Nephron progenitor cell (in vitro differentiated cells): ENCODE measurements around the gene NCBP3.

Source experiments
- DNase-seq: peaks from one replicate; pipeline ENCODE4 v3.0.0; 2021
- H3K27ac Mint-ChIP-seq: 2 replicates; pipeline ENCODE4 v1.8.0; 2021; ENCODE audit warnings: mild to moderate bottlenecking, moderate library complexity, mixed read lengths
- H3K27me3 Mint-ChIP-seq: 2 replicates; pipeline ENCODE4 v1.8.0; 2021; ENCODE audit warnings: mild to moderate bottlenecking, low read depth, mixed read lengths; ENCODE audit not compliant: poor library complexity
- H3K36me3 Mint-ChIP-seq: 2 replicates; pipeline ENCODE4 v1.8.0; 2021; ENCODE audit warnings: low read depth, mixed read lengths
- H3K4me1 Mint-ChIP-seq: 2 replicates; pipeline ENCODE4 v1.8.0; 2021; ENCODE audit warnings: mixed read lengths
- H3K4me3 Mint-ChIP-seq: 2 replicates; pipeline ENCODE4 v1.8.0; 2021; ENCODE audit warnings: mild to moderate bottlenecking, moderate library complexity, mixed read lengths
- H3K9me3 Mint-ChIP-seq: 2 replicates; pipeline ENCODE4 v1.8.0; 2021; ENCODE audit warnings: mild to moderate bottlenecking, moderate library complexity, mixed read lengths
- CTCF ChIP-seq: fragments of 200-600 bp; sonication (generic); IDR thresholded peaks from 2 replicates; pipeline ENCODE4 v1.5.0; 2021; ENCODE audit warnings: antibody characterized with exemption

The NCBP3 gene

GRCh38 chr17:3759597-3760216 lies 86.3 kb downstream of the NCBP3 start:
- peaks cover 10% of the 10 kb centered on the region for H3K9me3 Mint-ChIP-seq
- TF ChIP-seq CTCF: no peak

GRCh38 chr17:3755335-3756030 lies 90.6 kb downstream of the NCBP3 start:
- Mint-ChIP-seq H3K27ac (no peak overlapping the region), H3K9me3 (peaks cover 10% of the 10 kb centered on the region), H3K4me1 (peaks cover 7% of the 10 kb centered on the region), H3K36me3 (no peaks in the 10 kb centered on the region), H3K27me3 (peaks cover 31% of the 10 kb centered on the region), H3K4me3 (peak overlapping the region; percentile 64)
- no peak for TF ChIP-seq CTCF
- no peak for DNase-seq

More at GRCh38 chr17:3759597-3760216, 86.3 kb downstream of the NCBP3 start:
- H3K27me3 Mint-ChIP-seq: peaks cover 29% of the 10 kb centered on the region
- H3K27ac Mint-ChIP-seq: no peak overlapping the region
- H3K4me3 Mint-ChIP-seq: no peak overlapping the region
- H3K4me1 Mint-ChIP-seq: no peaks in the 10 kb centered on the region
- no peak for DNase-seq
- no peaks in the 10 kb centered on the region for H3K36me3 Mint-ChIP-seq

GRCh38 chr17:3754458-3755334 lies 91.3 kb downstream of the NCBP3 start:
- Mint-ChIP-seq H3K9me3 (peaks cover 6% of the 10 kb centered on the region), H3K36me3 (no peaks in the 10 kb centered on the region), H3K27me3 (peaks cover 31% of the 10 kb centered on the region), H3K4me1 (peaks cover 7% of the 10 kb centered on the region), H3K4me3 (peak overlapping the region; percentile 48), H3K27ac (no peak overlapping the region)
- peak; percentile 88 for DNase-seq
- TF ChIP-seq CTCF: no peak

GRCh38 chr17:3754066-3754457 lies 92.0 kb downstream of the NCBP3 start:
- no peaks in the 10 kb centered on the region for H3K36me3 Mint-ChIP-seq
- no peak for DNase-seq
- H3K27ac Mint-ChIP-seq: no peak overlapping the region
- H3K27me3 Mint-ChIP-seq: peaks cover 28% of the 10 kb centered on the region
- H3K4me3 Mint-ChIP-seq: peak overlapping the region; percentile 48
- H3K9me3 Mint-ChIP-seq: no peaks in the 10 kb centered on the region
- peaks cover 9% of the 10 kb centered on the region for H3K4me1 Mint-ChIP-seq
- TF ChIP-seq CTCF: no peak

GRCh38 chr17:3753624-3754023 lies 92.4 kb downstream of the NCBP3 start:
- peaks cover 25% of the 10 kb centered on the region for H3K27me3 Mint-ChIP-seq
- H3K4me1 Mint-ChIP-seq: peaks cover 13% of the 10 kb centered on the region
- H3K9me3 Mint-ChIP-seq: no peaks in the 10 kb centered on the region
- no peak for TF ChIP-seq CTCF
- H3K4me3 Mint-ChIP-seq: no peak overlapping the region
- H3K36me3 Mint-ChIP-seq: no peaks in the 10 kb centered on the region
- H3K27ac Mint-ChIP-seq: no peak overlapping the region
- DNase-seq: no peak
